Upper lobe of left lung (tissue), 6 donors: Measurements from ENCODE around the gene MAPRE3. TPM values are rescaled to one million over a fixed set of nuclear protein-coding genes. Genes with fewer than 3 reads are reported as not detected.

Source experiments
- ATAC-seq, 2 donors: fragments of 200-7000 bp; cut with Tn5 transposase; one replicate each; pipeline ENCODE4 v1.9.1; 2022; ENCODE audit warnings: mild to moderate bottlenecking in 2 of 2, moderate library complexity in 2 of 2; ENCODE audit not compliant: low FRiP score in 2 of 2
- DNase-seq, 2 donors: peaks; one replicate each; pipeline ENCODE4 v3.0.0-alpha.2; 2019 to 2020
- H3K27ac ChIP-seq, 4 donors: fragments of 200-600 bp; sonication (generic); one replicate each; pipeline ENCODE4 v1.5.1; 2016 to 2019
- H3K27me3 ChIP-seq, 4 donors: fragments of 200-600 bp; sonication (generic); one replicate each; pipeline ENCODE4 v1.5.1; 2017 to 2019
- H3K36me3 ChIP-seq, 4 donors: fragments of 200-600 bp; sonication (generic); one replicate each; pipeline ENCODE4 v1.5.1; 2016 to 2019
- H3K4me1 ChIP-seq, 4 donors: fragments of 200-600 bp; sonication (generic); one replicate each; pipeline ENCODE4 v1.5.1; 2018 to 2019
- H3K4me3 ChIP-seq, 4 donors: fragments of 200-600 bp; sonication (generic); one replicate each; pipeline ENCODE4 v1.5.1; 2017 to 2019; ENCODE audit warnings: mild to moderate bottlenecking in 2 of 4, moderate library complexity in 1 of 4
- H3K9me3 ChIP-seq, 4 donors: fragments of 200-600 bp; sonication (generic); one replicate each; pipeline ENCODE4 v1.5.1; 2018 to 2019
- EP300 ChIP-seq, 4 donors: sonication (generic); formaldehyde crosslinking; IDR thresholded peaks; one replicate each; pipeline ENCODE4 v1.5.1; 2017; ENCODE audit warnings: antibody characterized with exemption in 4 of 4, control low read depth in 2 of 4
- POLR2A ChIP-seq, 4 donors: fragments of 450-650 bp; IDR thresholded peaks; one replicate each; pipeline ENCODE4 v1.5.1; 2016 to 2017; ENCODE audit warnings: antibody characterized with exemption in 4 of 4, mild to moderate bottlenecking in 2 of 4
- POLR2AphosphoS5 ChIP-seq, 2 donors: sonication (generic); formaldehyde crosslinking; IDR thresholded peaks; one replicate each; pipeline ENCODE4 v1.5.1; 2017; ENCODE audit warnings: antibody characterized with exemption in 2 of 2
- WGBS, 2 donors: methylation state at CpG; one replicate each; pipeline ENCODE4 v1.1.5; 2017 to 2018; 5-methylcytosine and 5-hydroxymethylcytosine counted together
- total RNA-seq, 6 donors: library from RNA; depleted of rRNA in 4 of 6; stranded (reverse); fragments of >200 nt in 4 of 6; gene quantifications; one replicate each; pipeline versions ENCODE4 v1.1.0 to v1.2.1, GENCODE V29; 2016 to 2021
- TF ChIP-seq, protein P1 (sequence below), 6 experiments: fragments of 450-650 bp in 4 of 6; fragments of 200-600 bp in 2 of 6; sonication (generic) in 2 of 6; IDR thresholded peaks; one replicate each; pipeline ENCODE4 v1.5.1; 2016 to 2019; ENCODE audit warnings: antibody characterized with exemption in 6 of 6
- donor health status: DM: no; HTN: no; CAD: no; lungs with moderate emphysema.
- donor health status: DM: no; HTN: yes; CAD: no; lungs with severe emphysema.

MAPRE3 gene
- total RNA-seq, 6 donors from 2014 or later, result 13.5 to 61.8 (median 20.1) TPM

DNA sequence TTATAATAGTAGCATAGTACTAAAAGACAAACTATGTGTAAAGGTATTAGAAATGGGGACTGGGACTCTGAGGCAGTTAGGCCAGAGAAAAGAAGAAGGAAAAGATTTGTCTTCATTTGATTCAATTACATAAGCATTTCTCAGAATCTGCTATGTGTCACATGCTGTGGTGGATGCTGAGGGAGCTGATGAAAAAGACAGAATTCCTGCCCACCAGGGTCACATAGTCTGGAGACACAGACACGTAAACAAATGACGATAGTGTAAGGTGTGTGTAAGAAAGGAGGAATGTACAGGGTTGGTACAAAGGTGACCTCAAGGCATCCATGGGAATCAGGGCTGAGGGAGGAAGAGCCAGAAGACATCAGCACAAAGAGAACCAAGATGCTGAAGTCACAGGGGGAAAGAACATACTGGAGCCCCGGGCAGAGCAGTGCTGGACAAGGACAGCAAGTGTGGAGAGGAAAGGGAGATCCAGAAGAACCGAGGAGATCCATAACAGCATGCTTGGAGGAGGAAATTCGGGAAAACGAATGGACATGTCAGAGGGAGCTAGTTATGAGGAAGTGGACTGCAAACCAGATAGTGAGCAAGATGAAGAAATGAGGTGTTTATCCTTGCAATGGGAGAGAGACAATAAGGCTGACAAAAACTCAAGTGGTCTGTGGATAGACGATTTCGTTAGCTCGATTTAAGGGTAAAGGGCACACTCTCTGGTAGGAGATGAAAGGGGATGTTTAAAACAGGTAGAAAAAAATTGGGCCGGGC lies 1.2 kb upstream of the MAPRE3 start:
- no peak for TF ChIP-seq EP300 (IDR thresholded peaks at IDR 0.05)
- TF ChIP-seq, protein P1, sequence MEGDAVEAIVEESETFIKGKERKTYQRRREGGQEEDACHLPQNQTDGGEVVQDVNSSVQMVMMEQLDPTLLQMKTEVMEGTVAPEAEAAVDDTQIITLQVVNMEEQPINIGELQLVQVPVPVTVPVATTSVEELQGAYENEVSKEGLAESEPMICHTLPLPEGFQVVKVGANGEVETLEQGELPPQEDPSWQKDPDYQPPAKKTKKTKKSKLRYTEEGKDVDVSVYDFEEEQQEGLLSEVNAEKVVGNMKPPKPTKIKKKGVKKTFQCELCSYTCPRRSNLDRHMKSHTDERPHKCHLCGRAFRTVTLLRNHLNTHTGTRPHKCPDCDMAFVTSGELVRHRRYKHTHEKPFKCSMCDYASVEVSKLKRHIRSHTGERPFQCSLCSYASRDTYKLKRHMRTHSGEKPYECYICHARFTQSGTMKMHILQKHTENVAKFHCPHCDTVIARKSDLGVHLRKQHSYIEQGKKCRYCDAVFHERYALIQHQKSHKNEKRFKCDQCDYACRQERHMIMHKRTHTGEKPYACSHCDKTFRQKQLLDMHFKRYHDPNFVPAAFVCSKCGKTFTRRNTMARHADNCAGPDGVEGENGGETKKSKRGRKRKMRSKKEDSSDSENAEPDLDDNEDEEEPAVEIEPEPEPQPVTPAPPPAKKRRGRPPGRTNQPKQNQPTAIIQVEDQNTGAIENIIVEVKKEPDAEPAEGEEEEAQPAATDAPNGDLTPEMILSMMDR (IDR thresholded peaks at IDR 0.05), result no peak
- TF ChIP-seq POLR2A (IDR thresholded peaks at IDR 0.05), result no peak
- no peak for TF ChIP-seq POLR2AphosphoS5 (IDR thresholded peaks at IDR 0.05)
- no peak for ATAC-seq
- whole genome bisulfite sequencing, 2 donors, result 59 to 72% methylated on average over 10 of the region's 10 CpGs

DNA sequence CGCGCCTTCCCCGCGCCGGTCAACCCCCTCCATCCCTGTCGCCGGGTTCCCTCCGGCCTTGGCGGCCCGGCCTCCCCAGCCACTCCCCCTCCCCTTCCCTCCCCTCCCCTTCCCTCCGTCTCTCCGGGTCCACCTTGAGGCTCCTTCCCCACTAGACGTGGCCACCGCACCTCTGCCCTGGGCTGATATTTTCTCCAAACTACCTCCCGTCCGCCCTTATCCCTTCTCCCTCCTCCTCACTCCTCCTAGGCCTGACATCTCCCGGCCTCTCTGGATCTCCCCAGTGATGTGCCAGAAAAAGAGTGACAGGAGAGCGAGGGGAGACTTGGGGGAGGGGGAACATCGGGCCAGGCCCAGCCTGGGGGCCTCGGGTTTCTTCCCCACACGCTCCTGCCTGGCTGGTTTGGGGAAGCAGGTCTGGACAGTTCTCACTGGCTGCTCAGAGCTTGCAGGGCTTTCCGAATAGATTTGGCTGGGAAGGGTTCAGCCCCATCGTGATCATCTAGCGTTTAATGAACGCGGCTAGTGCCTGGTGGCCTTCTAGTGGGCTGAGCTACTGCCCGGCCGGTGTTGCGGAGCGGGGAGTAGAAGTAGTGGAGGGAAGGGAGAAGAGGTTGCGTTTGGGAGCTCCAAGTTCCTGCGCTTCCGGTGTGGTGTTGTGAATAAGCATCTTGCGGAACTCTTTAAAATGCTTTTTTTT lies 641 bp downstream of the MAPRE3 start:
- peak; percentile 35 to 45 for ATAC-seq
- TF ChIP-seq POLR2A (IDR thresholded peaks at IDR 0.05), result no peak
- TF ChIP-seq, protein P1 (IDR thresholded peaks at IDR 0.05), result no peak

More for the DNA sequence above, 1.2 kb upstream of the MAPRE3 start:
- no peak for DNase-seq
- Histone ChIP-seq H3K27me3 (no peaks in the 10 kb centered on the region), H3K36me3 (no peaks in the 10 kb centered on the region), H3K9me3 (no peaks in the 10 kb centered on the region), H3K27ac (no peak overlapping the region), H3K4me1 (peaks cover 18 to 24% (median 21%) of the 10 kb centered on the region in 4 donors), H3K4me3 (no peak overlapping the region)

DNA sequence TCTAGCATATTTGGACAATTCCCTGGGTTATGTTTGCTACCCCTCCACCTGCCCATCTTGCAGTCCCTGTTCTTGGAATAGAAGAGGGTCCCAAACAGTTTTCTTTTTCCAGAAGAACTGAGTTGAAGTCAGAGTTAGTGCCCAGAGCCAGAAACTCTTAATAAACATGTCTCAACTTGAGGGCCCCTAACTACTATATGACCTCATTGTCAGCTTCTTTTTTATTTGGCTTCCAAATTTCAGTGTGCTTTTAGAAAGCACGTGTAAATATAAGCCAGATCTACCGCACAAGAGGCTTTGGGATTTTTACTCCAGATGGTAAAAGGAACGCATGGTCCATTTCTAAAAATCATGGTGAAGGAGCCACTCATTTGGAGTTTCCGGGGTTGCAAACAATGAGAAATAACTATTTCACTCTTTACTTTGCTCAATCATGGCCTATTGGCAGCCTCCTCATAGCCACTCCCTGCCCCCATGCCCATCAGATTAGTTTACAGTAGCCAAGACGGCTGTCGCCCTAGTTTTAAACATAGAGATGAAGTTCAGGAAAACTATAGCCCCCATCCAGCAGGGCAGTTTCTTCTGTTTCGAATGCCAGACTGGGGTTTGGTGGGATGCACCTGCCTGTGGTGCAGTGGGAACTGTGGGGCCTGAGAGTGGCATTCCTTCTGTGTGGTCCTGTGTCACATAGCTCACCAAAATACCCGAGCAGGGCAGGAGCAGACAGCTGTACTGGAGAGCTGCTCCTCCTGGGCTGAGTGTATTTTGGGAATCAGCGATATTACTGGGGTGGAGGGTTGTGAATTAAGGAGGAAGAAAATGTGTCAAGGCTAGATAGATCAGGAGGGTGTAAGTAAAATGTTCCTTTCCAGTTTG lies 1.7 kb downstream of the MAPRE3 start:
- H3K27me3 ChIP-seq, result no peaks in the 10 kb centered on the region
- WGBS, 2 donors, result 58 to 59% methylated on average over 8 to 9 of the region's 9 CpGs
- H3K36me3 ChIP-seq, result no peaks in the 10 kb centered on the region
- H3K4me3 ChIP-seq, result peak overlapping the region in 2 of 4 donors; percentile 94 to 95
- H3K27ac ChIP-seq, result peak overlapping the region in 1 of 4 donors; percentile 76
- H3K4me1 ChIP-seq, result peaks cover 18 to 24% (median 21%) of the 10 kb centered on the region in 4 donors
- ATAC-seq (no peak), DNase-seq (peak in 1 of 2 donors; percentile 36)
- H3K9me3 ChIP-seq, result no peaks in the 10 kb centered on the region
- no peak for TF ChIP-seq EP300 (IDR thresholded peaks at IDR 0.05)
- TF ChIP-seq, protein P1 (IDR thresholded peaks at IDR 0.05), result no peak
- TF ChIP-seq POLR2A (IDR thresholded peaks at IDR 0.05), result no peak
- no peak for TF ChIP-seq POLR2AphosphoS5 (IDR thresholded peaks at IDR 0.05)

More for the DNA sequence above, 641 bp downstream of the MAPRE3 start:
- Histone ChIP-seq H3K27ac (peak overlapping the region; percentile 62 to 76 (median 72)), H3K9me3 (no peaks in the 10 kb centered on the region), H3K27me3 (no peaks in the 10 kb centered on the region), H3K4me3 (peak overlapping the region; percentile 67 to 95 (median 81)), H3K36me3 (no peaks in the 10 kb centered on the region), H3K4me1 (peaks cover 18 to 24% (median 21%) of the 10 kb centered on the region in 4 donors)
- WGBS, 2 donors, result 14 to 17% methylated on average over 26 to 32 of the region's 34 CpGs
- DNase-seq, result peak; percentile 27 to 47

DNA sequence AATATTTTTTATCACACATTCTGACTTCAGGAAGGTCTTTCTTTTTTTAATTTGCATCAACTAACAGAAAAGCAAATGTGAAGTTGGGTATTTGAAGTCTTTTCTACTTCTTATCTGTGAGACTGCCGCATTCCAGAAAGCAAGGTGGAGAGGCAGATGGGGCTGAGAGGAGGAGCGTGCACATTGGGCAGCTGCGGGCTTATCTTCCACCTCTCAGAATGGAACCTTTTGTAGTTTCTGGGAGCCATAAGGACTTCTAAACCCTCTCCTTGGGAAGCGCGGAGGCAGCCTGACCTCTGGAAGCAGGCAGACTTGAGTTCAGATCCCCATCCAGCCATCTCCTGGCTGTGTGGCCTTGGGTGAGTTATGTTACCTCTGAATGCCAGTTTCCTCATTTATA lies 3.9 kb downstream of the MAPRE3 start:
- TF ChIP-seq, protein P1 (IDR thresholded peaks at IDR 0.05), result no peak
- no peak for ATAC-seq
- Histone ChIP-seq H3K27me3 (no peaks in the 10 kb centered on the region), H3K4me1 (peaks cover 18 to 24% (median 21%) of the 10 kb centered on the region in 4 donors), H3K4me3 (no peak overlapping the region), H3K36me3 (no peaks in the 10 kb centered on the region), H3K9me3 (no peaks in the 10 kb centered on the region), H3K27ac (no peak overlapping the region)
- DNase-seq, result no peak
- 85 to 88% methylated on average over 3 to 5 of the region's 5 CpGs for WGBS, 2 donors
